ENCODE results near the gene DENND1A.

The DENND1A gene

GRCh38 chr9:123881604-123882003 is 48.3 kb downstream of the DENND1A start:
- Histone ChIP-seq H3K9ac (no peak overlapping the region), H3K4me1 (no peaks in the 10 kb centered on the region), H3K4me3 (ENCODE audit: low read depth, low read length) (no peak overlapping the region), H3K79me2 (peaks cover 3% of the 10 kb centered on the region), H3K36me3 (ENCODE audit: control insufficient read depth, insufficient read depth, low read length) (no peaks in the 10 kb centered on the region), H2AFZ (no peak overlapping the region), H3K9me3 (ENCODE audit: control insufficient read depth, low read length) (no peaks in the 10 kb centered on the region), H3K27ac (no peak overlapping the region), H3K27me3 (ENCODE audit: control insufficient read depth, insufficient read depth, low read length) (no peaks in the 10 kb centered on the region), H3K4me2 (ENCODE audit: low read length) (no peak overlapping the region)
- TF ChIP-seq CTCF (IDR thresholded peaks at IDR 0.05) = no peak

- H3K79me2 ChIP-seq = no peaks in the 10 kb centered on the region
- H3K9ac ChIP-seq = no peak overlapping the region
- H3K4me1 ChIP-seq = no peaks in the 10 kb centered on the region
- no peak overlapping the region for H3K4me2 ChIP-seq (ENCODE audit: low read length)
- H3K27me3 ChIP-seq (ENCODE audit: control insufficient read depth, insufficient read depth, low read length) = no peaks in the 10 kb centered on the region
- no peak for TF ChIP-seq CTCF (IDR thresholded peaks at IDR 0.05)
- H3K4me3 ChIP-seq (ENCODE audit: low read depth, low read length) = no peak overlapping the region
- no peak overlapping the region for H3K27ac ChIP-seq
- no peaks in the 10 kb centered on the region for H3K36me3 ChIP-seq (ENCODE audit: control insufficient read depth, insufficient read depth, low read length)
- H2AFZ ChIP-seq = no peak overlapping the region
- no peaks in the 10 kb centered on the region for H3K9me3 ChIP-seq (ENCODE audit: control insufficient read depth, low read length)
Observed at GRCh38 chr9:123880420-123880819, 49.5 kb downstream of the DENND1A start.

GRCh38 chr9:123876750-123877149 is 53.2 kb downstream of the DENND1A start:
- no peaks in the 10 kb centered on the region for H3K9me3 ChIP-seq (ENCODE audit: control insufficient read depth, low read length)
- no peak for TF ChIP-seq CTCF (IDR thresholded peaks at IDR 0.05)
- H3K79me2 ChIP-seq = no peaks in the 10 kb centered on the region
- no peaks in the 10 kb centered on the region for H3K27me3 ChIP-seq (ENCODE audit: control insufficient read depth, insufficient read depth, low read length)
- no peak overlapping the region for H3K9ac ChIP-seq
- H3K4me2 ChIP-seq (ENCODE audit: low read length) = no peak overlapping the region
- no peak overlapping the region for H2AFZ ChIP-seq
- no peaks in the 10 kb centered on the region for H3K36me3 ChIP-seq (ENCODE audit: control insufficient read depth, insufficient read depth, low read length)
- no peak overlapping the region for H3K4me3 ChIP-seq (ENCODE audit: low read depth, low read length)
- no peaks in the 10 kb centered on the region for H3K4me1 ChIP-seq
- H3K27ac ChIP-seq = no peak overlapping the region

- Histone ChIP-seq H3K27ac (no peak overlapping the region), H3K79me2 (no peaks in the 10 kb centered on the region), H3K4me2 (ENCODE audit: low read length) (no peak overlapping the region), H3K9me3 (ENCODE audit: control insufficient read depth, low read length) (no peaks in the 10 kb centered on the region), H2AFZ (no peak overlapping the region), H3K9ac (no peak overlapping the region), H3K4me3 (ENCODE audit: low read depth, low read length) (no peak overlapping the region), H3K27me3 (ENCODE audit: control insufficient read depth, insufficient read depth, low read length) (no peaks in the 10 kb centered on the region), H3K36me3 (ENCODE audit: control insufficient read depth, insufficient read depth, low read length) (no peaks in the 10 kb centered on the region), H3K4me1 (no peaks in the 10 kb centered on the region)
- TF ChIP-seq CTCF (IDR thresholded peaks at IDR 0.05) = no peak
Observed at GRCh38 chr9:123872710-123873109, 57.2 kb downstream of the DENND1A start.

- H3K79me2 ChIP-seq = no peaks in the 10 kb centered on the region
- TF ChIP-seq CTCF (IDR thresholded peaks at IDR 0.05) = no peak
- no peak overlapping the region for H3K9ac ChIP-seq
- H3K4me2 ChIP-seq (ENCODE audit: low read length) = no peak overlapping the region
- no peaks in the 10 kb centered on the region for H3K27me3 ChIP-seq (ENCODE audit: control insufficient read depth, insufficient read depth, low read length)
- H3K27ac ChIP-seq = no peak overlapping the region
- no peaks in the 10 kb centered on the region for H3K4me1 ChIP-seq
- H3K36me3 ChIP-seq (ENCODE audit: control insufficient read depth, insufficient read depth, low read length) = no peaks in the 10 kb centered on the region
- H2AFZ ChIP-seq = no peak overlapping the region
- no peaks in the 10 kb centered on the region for H3K9me3 ChIP-seq (ENCODE audit: control insufficient read depth, low read length)
- H3K4me3 ChIP-seq (ENCODE audit: low read depth, low read length) = no peak overlapping the region
Observed at GRCh38 chr9:123871781-123872180, 58.1 kb downstream of the DENND1A start.
